T-helper 9 cell (primary cell): Measurements from ENCODE around the gene RAD51B.
A peak's percentile ranks its signal among the peaks of the same experiment; 100 is the strongest.

Source experiments
- DNase-seq: peaks from one replicate; pipeline ENCODE4 v3.0.0-alpha.2; 2020

Gene RAD51B

GRCh38 chr14:68373847-68374444, 554.4 kb downstream of the RAD51B start:
- no peak for DNase-seq

- no peak for DNase-seq
Observed at GRCh38 chr14:68374682-68375081, 555.1 kb downstream of the RAD51B start.

- no peak for DNase-seq
Observed at GRCh38 chr14:68375376-68375775, 555.8 kb downstream of the RAD51B start.

- DNase-seq, result no peak
Observed at GRCh38 chr14:68376067-68376779, 556.6 kb downstream of the RAD51B start.

DNA sequence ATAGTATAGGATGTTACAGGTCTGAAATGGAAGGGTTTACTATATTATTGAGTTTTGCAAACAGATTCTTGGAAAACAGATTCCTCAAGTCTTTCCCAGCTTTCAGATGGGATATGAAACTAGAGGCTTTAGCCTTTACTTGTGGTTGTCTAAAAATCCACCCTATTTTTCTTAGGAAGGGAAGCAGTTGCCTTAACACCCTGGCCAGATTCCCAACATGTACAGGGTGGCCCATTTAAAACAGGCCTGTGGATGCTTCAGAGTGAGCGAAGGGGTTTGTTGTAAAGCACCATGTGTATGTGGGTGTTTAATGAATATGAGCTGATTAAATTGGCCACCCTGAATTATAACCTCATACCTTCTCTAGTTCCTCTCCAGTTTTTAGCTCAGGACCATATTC, 557.4 kb downstream of the RAD51B start:
- no peak for DNase-seq

- DNase-seq, result no peak
Observed at GRCh38 chr14:68377459-68377858, 557.9 kb downstream of the RAD51B start.

DNA sequence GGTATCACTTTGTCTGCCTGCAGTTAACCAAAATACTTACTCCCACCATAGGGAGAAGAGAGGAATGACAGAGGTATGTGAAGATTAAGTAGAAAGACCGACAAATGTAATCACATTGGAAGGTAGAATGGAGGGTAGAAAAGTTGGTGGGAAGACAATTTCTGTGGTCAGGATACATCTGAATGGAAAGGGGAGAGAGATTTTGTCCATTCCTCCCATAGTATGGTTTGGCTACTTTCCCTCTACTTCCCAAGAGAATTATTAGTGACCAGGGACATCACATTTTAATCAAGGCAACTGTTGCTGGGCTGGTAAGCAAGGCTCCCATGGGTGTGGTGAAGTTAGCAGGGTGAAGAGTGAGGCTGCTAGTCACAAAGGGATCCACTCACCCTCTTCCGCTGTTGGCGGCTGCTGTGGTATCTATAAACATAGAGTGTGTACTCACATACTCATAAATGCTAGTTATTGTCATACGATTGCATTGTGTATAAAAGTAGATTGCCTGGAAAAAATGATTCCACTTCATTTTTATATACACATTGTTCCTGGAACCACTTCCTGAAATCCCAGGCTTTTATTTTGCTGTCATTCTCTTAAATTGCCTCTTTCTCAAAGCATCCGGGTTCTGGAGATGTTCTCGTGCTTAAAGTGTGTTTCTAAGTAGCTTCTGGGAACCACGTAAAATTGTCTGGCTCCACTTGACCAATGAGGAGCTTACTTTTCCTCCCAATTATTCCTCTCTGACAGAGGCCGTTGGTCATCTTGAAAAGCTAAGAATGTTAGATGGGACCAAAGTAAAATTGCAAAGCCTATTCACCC, 560.1 kb downstream of the RAD51B start:
- peak; percentile 15 for DNase-seq

DNA sequence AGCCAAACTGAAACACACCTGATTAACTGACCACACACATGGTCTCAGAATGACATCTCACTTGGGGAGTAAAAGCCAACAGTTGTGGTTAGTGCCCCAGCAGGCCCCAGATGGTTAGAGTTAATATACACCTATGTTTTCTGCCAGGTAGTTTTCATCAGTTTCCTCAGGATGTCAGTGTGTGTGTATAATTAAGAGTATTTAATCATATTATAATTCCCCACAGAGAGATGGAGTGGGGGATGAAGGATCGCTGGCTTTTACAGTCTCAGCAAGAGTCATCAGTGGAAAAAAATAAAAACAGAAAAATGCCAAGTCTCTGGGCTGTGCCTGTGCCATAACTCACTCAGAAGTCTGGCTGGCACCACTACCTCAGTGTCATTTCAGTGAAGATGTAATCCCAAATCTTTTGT, 560.8 kb downstream of the RAD51B start:
- DNase-seq, result no peak

DNA sequence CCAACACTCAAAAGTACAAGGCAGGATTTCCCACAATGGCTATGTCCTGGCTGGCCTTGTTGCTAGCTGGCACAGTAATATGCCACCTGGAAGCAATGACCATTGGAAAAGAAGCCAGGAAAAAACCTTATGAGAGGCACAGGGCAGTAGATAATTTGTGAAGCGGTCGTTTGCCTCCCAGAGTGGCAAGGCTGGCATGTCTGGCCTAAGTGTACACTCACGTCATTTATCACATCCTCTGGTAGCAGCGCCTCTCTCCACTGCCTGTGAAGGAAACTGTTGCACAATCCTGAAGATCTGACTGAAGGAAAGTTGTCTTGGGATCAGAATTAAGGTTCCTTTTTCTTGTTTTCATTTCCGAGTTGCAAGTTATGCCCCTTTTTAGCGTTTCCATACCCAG, 564.8 kb downstream of the RAD51B start:
- no peak for DNase-seq

- DNase-seq, result no peak
Observed at GRCh38 chr14:68384881-68385280, 565.3 kb downstream of the RAD51B start.

- no peak for DNase-seq
Observed at GRCh38 chr14:68386446-68386845, 566.9 kb downstream of the RAD51B start.

DNA sequence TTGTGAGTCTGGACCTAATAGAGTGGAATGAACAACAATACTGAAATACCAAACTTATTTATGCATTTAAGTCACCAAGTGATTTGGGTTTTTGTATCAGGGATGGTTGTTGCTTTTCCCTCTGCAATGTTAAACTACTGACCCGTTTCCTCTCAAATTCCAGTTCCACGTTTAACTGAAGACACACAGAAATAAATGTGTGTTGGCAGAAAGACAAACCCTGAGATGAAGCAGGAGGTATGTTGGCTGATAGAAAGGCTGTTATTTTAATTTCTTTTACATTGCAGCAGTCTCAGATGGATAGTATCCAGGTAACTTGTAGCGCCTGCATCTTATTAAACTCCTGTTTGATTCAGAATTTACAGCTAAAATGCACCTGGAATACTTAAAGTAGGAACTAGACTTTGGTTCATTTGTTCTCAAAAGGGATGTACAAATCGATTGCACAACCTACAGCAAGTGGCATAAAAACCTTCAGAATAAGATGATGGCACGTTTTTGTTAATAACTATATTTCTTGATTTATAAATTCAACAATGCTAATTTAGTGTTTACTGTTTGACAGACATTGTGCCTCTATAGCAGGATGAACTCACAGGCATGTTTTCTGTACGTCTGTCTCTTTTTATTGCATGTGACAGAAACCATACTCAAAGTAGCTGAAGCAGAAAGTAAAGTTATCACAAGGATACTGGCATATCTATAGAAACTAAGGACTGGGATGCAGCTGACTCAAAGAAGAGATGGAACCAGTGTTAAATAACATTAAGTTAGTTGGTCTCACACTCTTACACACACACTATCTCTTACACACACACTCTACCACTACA, 567.6 kb downstream of the RAD51B start:
- no peak for DNase-seq

- no peak for DNase-seq
Observed at GRCh38 chr14:68389943-68390342, 570.4 kb downstream of the RAD51B start.

DNA sequence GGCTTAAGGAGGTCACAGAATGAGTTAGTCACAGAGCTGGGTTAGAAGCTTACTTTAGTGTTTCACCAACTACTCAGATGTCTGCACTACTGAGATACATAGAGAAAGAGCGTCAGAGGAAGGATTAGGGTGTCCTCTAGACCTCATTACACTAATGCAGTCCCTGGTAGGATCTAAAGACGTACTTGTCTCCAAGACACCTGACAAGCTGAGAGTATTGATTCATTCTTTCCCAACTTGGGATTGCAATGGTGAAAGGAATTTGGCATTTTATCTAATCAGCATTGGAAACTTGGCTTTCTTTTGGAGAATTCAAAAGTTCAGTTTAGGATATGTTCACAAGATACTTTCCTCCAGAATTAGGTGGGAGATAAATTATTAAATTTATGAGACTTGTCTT, 571.2 kb downstream of the RAD51B start:
- DNase-seq, result no peak

GRCh38 chr14:68391311-68392014, 571.9 kb downstream of the RAD51B start:
- DNase-seq, result no peak

DNA sequence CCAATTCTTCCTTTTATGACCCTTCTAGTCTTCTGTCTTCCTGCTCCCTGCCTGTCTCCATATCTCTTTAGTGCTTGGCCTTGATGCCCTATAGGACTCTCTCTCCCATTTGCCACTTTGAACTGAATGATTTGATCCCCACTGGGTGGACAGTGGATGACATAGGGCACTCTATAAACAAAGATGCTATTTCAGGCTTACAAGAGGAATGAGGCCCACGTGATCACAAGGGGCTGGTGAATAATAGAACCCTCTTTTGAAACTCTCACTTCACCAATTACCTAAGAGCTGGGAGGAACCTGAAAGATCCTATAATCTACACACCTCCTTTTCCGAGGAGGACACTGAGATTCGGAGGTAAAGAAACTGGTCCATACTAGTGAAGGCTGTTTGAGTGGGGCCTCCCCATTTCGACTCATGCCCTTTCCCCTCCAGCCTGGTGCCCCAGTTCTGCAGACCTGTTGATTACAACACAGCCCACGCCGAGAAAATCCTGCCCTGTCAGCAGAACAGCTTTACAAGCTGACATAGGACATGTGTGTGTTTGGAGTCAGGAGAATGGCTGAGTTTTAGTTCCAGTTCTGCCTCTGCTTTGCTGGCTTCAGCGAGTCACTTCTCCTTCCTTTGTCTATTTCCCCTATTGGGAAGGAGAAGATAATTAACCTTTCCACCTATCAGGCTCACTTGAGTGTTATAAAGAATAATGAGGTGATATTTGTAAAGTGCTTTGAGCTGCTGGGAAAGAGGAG, 573.0 kb downstream of the RAD51B start:
- DNase-seq, result no peak

DNA sequence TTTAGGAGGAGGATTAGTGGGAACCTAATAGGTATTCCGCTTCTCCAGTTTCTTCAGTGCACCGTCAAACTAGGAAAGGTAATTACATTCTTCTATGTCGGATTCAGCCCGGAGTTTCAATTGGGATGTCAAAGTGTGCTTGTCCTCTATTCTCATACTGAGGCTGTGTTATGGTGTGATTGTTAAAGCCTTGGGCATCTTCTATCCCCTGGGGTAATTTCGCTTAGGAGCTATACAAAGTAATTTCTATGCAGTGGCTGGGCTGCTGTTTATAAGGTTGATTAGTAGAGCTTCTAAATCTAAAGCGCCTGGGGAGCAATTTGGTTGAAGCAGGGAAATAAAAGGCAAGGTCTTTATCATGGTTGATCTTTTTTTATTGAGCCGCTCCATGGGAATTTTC, 573.7 kb downstream of the RAD51B start:
- DNase-seq, result no peak

DNA sequence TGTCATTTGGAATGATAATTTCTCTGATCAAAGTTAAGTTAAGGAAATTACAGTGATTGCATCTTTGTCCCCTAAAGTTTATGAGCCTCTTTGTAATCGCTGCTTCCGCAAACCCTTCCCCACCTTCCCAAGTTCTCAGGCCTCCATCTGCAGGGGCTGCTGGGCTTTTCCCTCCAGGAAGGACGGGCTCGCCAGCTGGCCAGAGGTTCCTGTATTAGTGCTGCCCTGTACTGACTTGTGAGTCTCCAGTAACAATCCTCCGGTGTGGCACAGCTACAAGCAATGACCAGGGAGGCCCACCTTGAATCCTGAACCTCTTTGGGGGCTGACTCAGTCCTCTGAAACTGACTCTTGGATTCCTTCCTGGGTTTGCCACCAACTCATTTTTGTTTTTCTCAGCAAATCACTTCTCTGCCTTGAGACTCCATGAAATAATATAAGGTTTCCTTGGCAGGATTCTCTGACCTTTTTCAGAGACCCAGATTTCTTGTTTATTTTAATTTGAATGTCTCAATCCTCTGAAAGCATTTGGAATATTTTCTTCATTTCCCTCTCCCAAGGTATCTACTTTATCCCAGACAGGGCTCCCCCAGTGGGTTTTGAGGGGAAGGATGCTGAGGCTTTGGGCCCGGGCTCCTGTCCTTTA, 574.7 kb downstream of the RAD51B start:
- DNase-seq, result no peak

- DNase-seq, result no peak
Observed at GRCh38 chr14:68394764-68395143, 575.2 kb downstream of the RAD51B start.

DNA sequence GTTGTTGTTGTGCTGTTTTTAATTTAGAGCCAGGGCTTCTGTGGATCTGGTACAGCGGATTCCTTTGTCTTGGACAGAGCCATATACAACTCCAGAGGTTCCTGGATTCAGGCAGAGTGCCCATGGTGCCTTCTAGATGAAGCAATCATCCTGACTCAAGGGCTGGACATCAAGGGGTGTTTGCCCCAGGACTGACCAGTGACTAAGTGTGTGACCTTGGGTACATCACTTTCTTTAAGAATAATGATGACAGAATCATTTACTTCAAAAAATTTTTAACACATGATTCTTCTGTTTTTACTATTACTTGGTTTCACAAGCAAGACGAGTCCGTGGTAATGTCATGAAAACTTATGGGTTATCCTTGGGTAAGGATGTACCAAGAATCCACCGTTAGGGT, 576.0 kb downstream of the RAD51B start:
- DNase-seq, result no peak

- DNase-seq, result no peak
Observed at GRCh38 chr14:68396461-68396860, 576.9 kb downstream of the RAD51B start.
